Tibial nerve (tissue), 3 donors: ENCODE results near the gene ITGA4.

ENCODE experiments used
- CTCF ChIP-seq, 5 experiments: fragments of 200-600 bp in 3 of 5; fragments of 450-650 bp in 2 of 5; sonication (generic) in 3 of 5; IDR thresholded peaks; one replicate each; pipeline ENCODE4 v1.5.1; 2016 to 2019; ENCODE audit warnings: antibody characterized with exemption in 5 of 5, mild to moderate bottlenecking in 3 of 5, moderate library complexity in 2 of 5
- POLR2A ChIP-seq, 2 donors: fragments of 450-650 bp; IDR thresholded peaks; one replicate each; pipeline ENCODE4 v1.6.1; 2017; ENCODE audit warnings: antibody characterized with exemption in 2 of 2, mild to moderate bottlenecking in 2 of 2, moderate library complexity in 2 of 2

- no peak for TF ChIP-seq CTCF (IDR thresholded peaks at IDR 0.05)
- TF ChIP-seq POLR2A (IDR thresholded peaks at IDR 0.05): no peak
These were observed 697 bp downstream of the ITGA4 start for GRCh38 chr2:181457741-181458425.
